Testis (tissue), 3 donors: ENCODE results near the gene LTBP1. TPM values are rescaled to one million over a fixed set of nuclear protein-coding genes. Genes with fewer than 3 reads are reported as not detected.

Source experiments
- DNase-seq: peaks from one replicate; pipeline ENCODE4 v3.0.0-alpha.2; 2019
- H3K27ac ChIP-seq, 2 donors: fragments of 200-600 bp; sonication (generic); one replicate each; pipeline ENCODE4 v1.5.1; 2019
- H3K27me3 ChIP-seq: fragments of 200-600 bp; sonication (generic); one replicate; pipeline ENCODE4 v1.5.1; 2019
- H3K36me3 ChIP-seq: fragments of 200-600 bp; sonication (generic); one replicate; pipeline ENCODE4 v1.5.1; 2017; ENCODE audit warnings: low read depth; ENCODE audit errors: missing control alignments
- H3K4me1 ChIP-seq: fragments of 200-600 bp; sonication (generic); one replicate; pipeline ENCODE4 v1.5.1; 2019
- H3K4me3 ChIP-seq, 2 donors: fragments of 200-600 bp; sonication (generic); one replicate each; pipeline ENCODE4 v1.5.1; 2017 to 2019
- H3K9me3 ChIP-seq: fragments of 200-600 bp; sonication (generic); one replicate; pipeline ENCODE4 v1.5.1; 2017
- CTCF ChIP-seq, 3 experiments: fragments of 450-650 bp in 2 of 3; fragments of 200-600 bp in 1 of 3; sonication (generic) in 1 of 3; IDR thresholded peaks; one replicate each; pipeline ENCODE4 v1.5.1; 2016 to 2019; ENCODE audit warnings: antibody characterized with exemption in 3 of 3, mild to moderate bottlenecking in 2 of 3, moderate library complexity in 1 of 3
- POLR2A ChIP-seq: fragments of 450-650 bp; IDR thresholded peaks from one replicate; pipeline ENCODE4 v1.6.1; 2017; ENCODE audit warnings: antibody characterized with exemption, mild to moderate bottlenecking, moderate library complexity
- WGBS, 2 donors: methylation state at CpG; one replicate each; pipeline ENCODE4 v1.1.5; 2018; 5-methylcytosine and 5-hydroxymethylcytosine counted together
- intact Hi-C: fragments of 100-400 bp; cut with DNase I; formaldehyde crosslinking; loops from one replicate; pipeline ENCODE4 v1.15.1; 2023; ENCODE audit warnings: low total_unique reads
- polyA plus RNA-seq: library from polyadenylated mRNA; stranded (reverse); fragments of 350-450 nt; fragmentation: Illumina TruSeq; extraction: RNeasy Lipid Tissue Mini Kit (QIAGEN cat#74804); gene quantifications from one replicate; pipeline ENCODE4 v1.2.3, GENCODE V29; 2014; ENCODE audit warnings: low read depth, low replicate concordance; ENCODE audit not compliant: insufficient read depth
- total RNA-seq, 2 donors: library from RNA; depleted of rRNA; stranded (reverse); fragments of >200 nt; gene quantifications; one replicate each; pipeline ENCODE4 v1.2.3, GENCODE V29; 2016

LTBP1 gene
- total and polyA plus RNA-seq, 3 donors from 2014 or later, result 39.6 to 51.5 (median 44.0) TPM

GRCh38 chr2:33202641-33203522 is 256.1 kb downstream of the LTBP1 start:
- TF ChIP-seq CTCF (IDR thresholded peaks at IDR 0.05) (no peak), POLR2A (no peak)
- Histone ChIP-seq H3K4me1 (peaks cover 9% of the 10 kb centered on the region), H3K4me3 (no peak overlapping the region), H3K27ac (peak overlapping the region in 1 of 2 donors; percentile 77), H3K9me3 (no peaks in the 10 kb centered on the region), H3K27me3 (no peaks in the 10 kb centered on the region), H3K36me3 (no peaks in the 10 kb centered on the region)
- DNase-seq, result no peak
- intact Hi-C loops, result no loop called here
- 68 to 75% methylated on average over 9 of the region's 9 CpGs for WGBS, 2 donors

- no peak for DNase-seq
- WGBS, 2 donors, result 87 to 93% methylated on average over 2 of the region's 2 CpGs
- TF ChIP-seq POLR2A (no peak), CTCF (IDR thresholded peaks at IDR 0.05) (no peak)
- Histone ChIP-seq H3K4me3 (no peak overlapping the region), H3K9me3 (no peaks in the 10 kb centered on the region), H3K4me1 (peaks cover 13% of the 10 kb centered on the region), H3K36me3 (no peaks in the 10 kb centered on the region), H3K27me3 (no peaks in the 10 kb centered on the region), H3K27ac (no peak overlapping the region)
- intact Hi-C loops, result no loop called here
Measured at GRCh38 chr2:33204945-33205344, 258.2 kb downstream of the LTBP1 start.

- WGBS, 2 donors, result 88 to 100% methylated on average over 1 of the region's 1 CpG
- intact Hi-C loops, result no loop called here
- H3K4me1 ChIP-seq, result peaks cover 23% of the 10 kb centered on the region
- no peak for DNase-seq
- no peaks in the 10 kb centered on the region for H3K27me3 ChIP-seq
- H3K36me3 ChIP-seq, result no peaks in the 10 kb centered on the region
- TF ChIP-seq POLR2A (no peak), CTCF (IDR thresholded peaks at IDR 0.05) (no peak)
- H3K27ac ChIP-seq, result no peak overlapping the region
- no peaks in the 10 kb centered on the region for H3K9me3 ChIP-seq
- H3K4me3 ChIP-seq, result no peak overlapping the region
Measured at GRCh38 chr2:33205693-33206434, 259.1 kb downstream of the LTBP1 start.

- Histone ChIP-seq H3K9me3 (no peaks in the 10 kb centered on the region), H3K27ac (no peak overlapping the region), H3K4me1 (peaks cover 27% of the 10 kb centered on the region), H3K36me3 (no peaks in the 10 kb centered on the region), H3K4me3 (no peak overlapping the region), H3K27me3 (no peaks in the 10 kb centered on the region)
- TF ChIP-seq POLR2A, result no peak
- no peak for TF ChIP-seq CTCF (IDR thresholded peaks at IDR 0.05)
- WGBS, 2 donors, result 31 to 32% methylated on average over 4 of the region's 4 CpGs
- no peak for DNase-seq
- intact Hi-C loops, result no loop called here
Measured at GRCh38 chr2:33207151-33207740, 260.5 kb downstream of the LTBP1 start.
